NK-92 treated with Interleukin-12 subunit alpha and Interleukin-12 subunit beta, amount 100 ng/mL, for 24 hours (cell line): ENCODE results near the gene TRIM27.
"Not testable (repeated sequence)": the region's sequence is repeated elsewhere in the genome, so short reads cannot be mapped to it uniquely, and the experiment has no call there.

Source experiments
- DNase-seq: peaks from one replicate; lab custom pipeline; 2025; lab: John Stamatoyannopoulos, UW

TRIM27 gene

GRCh38 chr6:28943223-28943556, 19.4 kb upstream of the TRIM27 start:
- no peak for DNase-seq

DNA sequence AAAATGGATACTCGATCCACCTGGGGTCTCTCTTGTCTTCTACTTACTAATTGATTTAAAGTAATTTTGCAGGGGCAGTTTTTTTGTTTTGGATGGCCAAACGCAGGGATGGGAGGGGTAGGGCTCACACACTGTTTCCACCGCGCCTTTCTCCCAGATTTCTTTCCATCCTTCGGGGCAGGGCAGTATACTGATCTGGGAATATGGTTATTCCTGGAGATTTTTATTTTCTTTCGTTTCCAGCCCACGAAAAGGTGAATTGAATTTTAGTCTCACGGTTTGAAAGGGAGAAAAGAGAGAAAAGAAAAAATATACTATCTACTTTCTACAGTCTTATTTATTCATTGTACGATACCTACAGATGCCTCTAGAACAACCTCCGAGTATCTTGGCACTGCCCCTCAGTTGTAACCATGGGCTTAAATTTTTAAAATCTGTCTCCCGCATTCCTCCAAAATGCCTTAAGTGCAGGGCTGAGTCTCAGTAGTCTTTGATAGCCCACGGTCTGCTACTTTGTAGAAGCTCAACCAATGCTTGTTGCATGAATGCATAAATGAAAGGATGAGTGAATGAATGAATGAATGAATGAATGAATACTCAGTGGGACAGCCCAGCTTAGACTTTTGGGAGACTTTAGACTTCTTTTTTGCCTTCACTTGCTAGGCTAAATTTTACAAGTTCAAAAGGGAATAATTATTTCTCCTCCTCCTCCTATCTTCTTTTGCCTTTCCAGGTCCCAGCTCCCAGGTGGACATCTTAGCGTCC, 18.1 kb upstream of the TRIM27 start:
- no peak for DNase-seq

GRCh38 chr6:28940858-28941683, 17.3 kb upstream of the TRIM27 start:
- DNase-seq = peak; percentile 67

DNA sequence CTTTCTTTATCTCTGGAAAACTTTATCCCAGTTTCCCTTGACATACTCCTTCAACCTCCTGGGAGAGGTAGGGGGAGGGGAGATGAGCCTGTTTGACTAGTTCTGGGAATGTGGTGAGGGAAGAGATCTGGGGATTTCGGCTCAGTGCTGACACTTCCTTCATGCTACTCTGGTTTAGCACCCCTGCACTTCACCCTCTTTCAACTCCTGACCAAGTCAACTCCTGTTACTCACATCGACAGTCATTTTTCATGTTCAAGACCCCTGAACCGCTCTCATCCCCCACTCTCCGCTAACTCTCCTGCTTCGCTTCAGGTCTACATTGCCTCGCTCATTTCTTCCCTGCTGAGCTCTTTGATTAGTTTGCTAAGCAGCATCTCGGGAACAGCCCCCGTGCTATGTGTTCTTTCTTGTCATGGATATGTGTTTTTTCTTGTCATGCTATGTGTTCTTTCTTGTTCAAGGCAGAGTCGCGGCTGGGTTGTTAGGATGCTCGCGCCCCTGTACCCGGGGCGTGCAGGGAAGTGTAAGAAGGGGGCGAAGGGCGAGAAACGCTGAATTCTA, 16.6 kb upstream of the TRIM27 start:
- DNase-seq = peak; percentile 22

- DNase-seq = no peak
Measured at GRCh38 chr6:28933069-28933468, 9.3 kb upstream of the TRIM27 start.

DNA sequence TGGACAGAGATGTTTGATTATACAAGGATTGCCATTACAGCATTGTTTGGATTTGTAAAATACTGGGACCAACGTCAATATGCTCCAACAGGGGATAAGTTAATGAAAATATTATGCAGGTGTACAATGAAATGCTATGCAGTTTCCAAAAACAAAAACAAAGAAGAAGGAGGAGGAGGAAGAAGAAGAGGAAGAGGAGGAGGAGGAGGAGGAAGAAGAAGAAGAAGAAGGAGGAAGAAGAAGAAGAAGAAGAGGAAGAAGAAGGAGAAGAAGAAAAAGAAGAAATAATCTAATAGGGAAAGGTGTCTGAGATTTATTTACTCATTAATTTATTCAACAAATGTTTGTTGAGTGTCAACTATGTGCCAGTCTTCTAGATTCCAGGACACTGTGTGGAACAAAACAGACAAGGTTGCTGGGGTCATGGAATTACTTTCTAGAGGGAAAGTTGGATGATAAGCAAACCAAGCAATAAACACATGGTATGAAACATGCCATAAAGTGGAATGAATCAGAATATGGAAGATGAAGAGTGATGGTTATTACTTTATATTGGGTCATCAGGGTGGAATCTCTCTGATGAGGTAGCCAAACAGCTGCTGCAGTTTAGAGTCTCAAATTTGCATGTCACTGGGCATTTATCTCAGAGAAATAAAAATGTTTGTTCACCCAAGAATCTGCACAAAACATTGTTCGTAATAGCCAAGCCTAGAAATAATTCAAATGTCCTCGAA, 6.3 kb upstream of the TRIM27 start:
- DNase-seq = no peak

DNA sequence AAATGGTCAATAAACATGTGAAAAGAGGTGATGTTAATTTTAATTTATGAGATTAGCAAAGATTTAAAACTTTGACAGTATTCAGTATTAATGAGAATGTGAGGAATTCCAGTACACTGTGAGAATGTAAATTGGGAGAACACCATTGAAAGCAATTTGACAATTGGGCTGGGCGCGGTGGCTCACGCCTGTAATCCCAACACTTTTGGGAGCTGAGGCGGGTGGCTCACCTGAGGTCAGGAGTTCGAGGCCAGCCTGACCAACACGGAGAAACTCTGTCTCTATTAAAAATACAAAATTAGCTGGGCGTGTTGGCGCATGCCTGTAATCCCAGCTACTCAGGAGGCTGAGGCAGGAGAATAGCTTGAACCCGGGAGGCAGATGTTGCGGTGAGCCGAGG, 5.6 kb upstream of the TRIM27 start:
- DNase-seq = not testable (repeated sequence)

DNA sequence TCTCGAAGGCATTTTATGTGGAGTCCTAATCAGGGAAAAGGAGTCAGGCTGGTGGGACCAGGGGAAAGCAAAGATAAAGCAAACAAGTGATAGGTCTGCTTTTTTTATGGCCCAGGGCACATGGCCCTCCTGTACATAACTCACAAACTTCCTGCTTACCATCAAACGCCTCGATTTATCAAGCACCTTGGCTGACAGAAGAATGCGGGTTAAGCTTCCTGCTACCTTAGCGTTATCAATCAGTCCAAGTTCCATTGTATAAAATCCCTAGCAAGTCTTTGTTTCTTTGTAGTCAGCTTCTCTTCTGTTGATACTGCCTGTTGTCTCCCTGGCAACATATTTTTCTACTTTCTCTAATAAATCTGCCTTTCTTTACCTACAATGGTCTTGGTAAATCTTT, 4.1 kb upstream of the TRIM27 start:
- no peak for DNase-seq

- peak; percentile 59 for DNase-seq
Measured at GRCh38 chr6:28922821-28923317, 916 bp downstream of the TRIM27 start.

GRCh38 chr6:28922004-28922820, 1.6 kb downstream of the TRIM27 start:
- DNase-seq = peak; percentile 32

DNA sequence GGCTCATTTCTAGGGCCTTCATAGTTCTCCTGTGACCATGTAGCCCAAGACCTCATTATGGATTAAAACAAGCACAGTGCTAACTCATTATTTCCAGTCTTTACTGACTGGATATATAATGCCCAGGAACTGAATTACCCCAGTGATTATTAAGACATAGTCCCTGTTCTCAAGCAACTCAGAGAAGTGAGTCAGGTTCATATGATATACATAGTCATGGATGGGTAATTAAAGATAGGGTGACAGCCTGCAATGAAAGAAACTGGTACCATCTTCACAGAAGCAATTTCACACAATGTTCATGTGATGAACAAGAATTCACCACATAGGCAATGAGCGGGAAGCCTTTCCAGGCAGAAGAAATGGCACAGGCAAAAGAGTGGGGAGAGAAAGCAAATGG, 3.5 kb downstream of the TRIM27 start:
- DNase-seq = no peak

DNA sequence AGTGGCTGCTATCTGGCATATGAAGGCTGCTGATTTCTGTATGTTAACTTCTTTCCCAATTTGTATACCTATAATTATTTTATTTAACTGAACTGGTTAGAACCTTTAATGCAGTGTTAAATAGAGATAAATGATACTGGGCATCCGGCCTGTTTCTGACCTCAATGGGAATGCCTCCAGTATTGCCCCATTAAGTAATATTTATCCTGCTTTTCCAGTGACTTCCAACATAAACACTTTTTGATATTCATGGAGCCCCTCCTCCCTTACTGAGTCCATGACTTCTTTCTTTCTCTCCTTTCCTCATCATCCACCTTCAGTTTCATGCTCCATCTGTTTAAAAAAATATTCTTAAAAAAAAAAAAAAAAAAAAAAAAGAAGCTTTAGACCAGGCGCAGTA, 8.8 kb downstream of the TRIM27 start:
- no peak for DNase-seq

DNA sequence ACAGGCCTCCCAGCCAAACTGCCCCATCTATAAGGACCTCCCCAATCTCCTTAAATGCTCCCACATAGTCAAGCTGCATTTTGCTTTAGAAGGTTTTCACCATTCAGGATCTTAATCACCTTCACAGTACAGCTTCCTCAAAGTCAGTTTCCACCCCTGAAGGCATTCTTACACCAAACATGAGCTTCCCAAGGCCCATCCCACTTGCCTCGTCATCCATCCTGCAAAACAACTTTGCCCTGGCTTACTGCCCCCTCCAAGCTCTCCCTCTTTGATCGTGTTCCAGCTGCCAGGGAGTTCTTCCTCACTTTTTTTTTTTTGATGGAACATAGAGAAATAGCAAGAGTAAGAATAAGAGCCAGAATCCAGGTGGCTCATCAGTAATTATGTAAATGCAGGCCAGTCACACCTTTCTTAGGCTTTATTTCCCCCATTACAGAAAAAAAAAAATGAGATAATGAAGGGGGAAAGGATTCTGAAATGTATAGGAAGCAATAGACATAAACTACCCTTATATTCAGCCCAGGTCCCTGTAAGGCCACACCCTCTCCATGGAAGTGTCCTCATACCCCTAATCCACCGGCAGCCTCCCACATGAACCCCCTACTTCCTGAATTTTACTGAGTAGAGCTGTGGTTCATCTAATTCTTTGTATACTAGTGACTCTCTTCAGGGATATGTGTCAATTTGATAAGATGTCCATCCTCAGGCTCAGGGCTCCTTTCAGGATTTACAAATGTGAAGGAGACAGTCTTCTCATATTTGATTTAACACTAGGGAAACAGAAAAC, 12.7 kb downstream of the TRIM27 start:
- DNase-seq = no peak

DNA sequence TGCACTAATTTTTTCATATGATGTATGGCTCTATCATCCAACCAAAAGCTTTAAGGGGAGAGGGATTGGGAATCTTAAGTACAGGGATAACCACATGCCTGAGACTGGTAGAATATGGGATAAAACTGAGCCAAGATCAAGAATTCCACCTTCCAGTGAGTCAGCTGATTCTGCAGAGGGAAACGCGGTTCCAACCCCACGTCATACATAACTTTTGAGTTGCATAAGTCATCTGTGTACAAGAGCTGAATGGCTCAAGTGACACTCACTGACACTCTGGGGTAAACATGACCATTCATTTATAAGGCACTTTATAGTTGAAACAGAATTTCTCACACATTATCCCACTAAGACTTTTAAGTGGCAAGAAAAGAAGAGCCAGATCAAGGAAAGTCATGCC, 16.4 kb downstream of the TRIM27 start:
- DNase-seq = no peak

DNA sequence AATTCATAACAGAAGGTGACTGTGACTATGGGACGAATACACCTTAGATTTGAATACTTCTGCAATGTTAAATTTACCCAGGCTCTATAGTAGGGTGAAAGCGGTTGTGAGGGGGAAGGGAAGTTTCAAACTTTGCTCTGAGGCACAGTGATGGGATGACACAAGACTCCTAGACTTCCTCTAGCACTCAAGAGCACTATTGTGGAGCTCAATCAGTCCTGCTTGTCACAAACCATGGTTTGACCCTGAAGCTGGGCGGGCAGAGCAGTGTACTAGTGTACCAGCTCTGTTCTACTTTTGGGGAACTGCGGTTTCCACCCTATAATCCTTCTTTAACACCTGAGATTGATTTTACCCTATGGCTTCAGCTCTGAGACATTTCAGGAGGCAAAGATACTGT, 17.1 kb downstream of the TRIM27 start:
- no peak for DNase-seq

GRCh38 chr6:28903686-28904085, 20.1 kb downstream of the TRIM27 start:
- DNase-seq = no peak

- DNase-seq = no peak
Measured at GRCh38 chr6:28901831-28902230, 22.0 kb downstream of the TRIM27 start.

DNA sequence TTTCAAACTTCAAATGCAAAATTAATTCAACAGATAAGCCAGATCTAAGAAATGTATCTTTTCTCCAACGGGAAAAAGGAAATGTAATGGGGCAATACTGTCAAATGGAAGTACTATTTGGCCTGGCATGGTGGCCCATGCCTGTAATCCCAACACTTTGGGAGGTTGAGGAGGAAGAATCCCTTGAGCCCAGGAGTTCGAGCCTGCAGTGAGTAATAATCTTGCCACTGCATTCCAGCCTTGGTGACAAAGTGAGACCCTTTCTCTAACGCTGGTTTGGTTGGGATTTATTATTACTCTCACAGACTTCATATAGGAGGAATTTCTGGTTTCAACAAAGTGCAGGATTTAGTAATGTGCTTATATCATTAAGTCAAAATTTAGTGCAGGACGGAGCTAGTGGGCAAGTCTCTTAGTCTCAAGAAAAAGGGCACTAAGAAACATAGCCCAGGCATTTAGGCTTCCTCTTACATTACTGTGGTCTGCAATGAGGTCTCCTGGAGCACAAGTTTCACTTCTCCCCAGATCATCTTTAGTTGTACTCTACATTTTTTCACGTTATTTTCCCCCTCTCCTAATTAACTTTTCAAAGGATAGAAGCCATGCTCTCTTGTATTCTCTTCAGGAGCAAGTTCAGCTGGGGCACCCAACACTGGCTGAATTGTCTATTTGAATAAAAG, 23.1 kb downstream of the TRIM27 start:
- no peak for DNase-seq

DNA sequence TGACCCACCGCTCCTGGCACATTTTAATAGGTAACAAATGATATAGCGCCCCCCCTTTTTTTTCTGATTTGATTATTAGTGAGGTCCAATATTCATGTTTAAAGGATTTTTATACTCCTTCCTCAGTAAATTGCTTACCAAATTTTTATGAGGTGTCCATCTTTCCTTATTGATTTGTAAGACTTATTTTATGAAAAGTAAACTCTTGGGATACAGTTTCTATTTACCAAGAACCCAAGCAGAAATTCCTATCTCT, 25.1 kb downstream of the TRIM27 start:
- DNase-seq = no peak

DNA sequence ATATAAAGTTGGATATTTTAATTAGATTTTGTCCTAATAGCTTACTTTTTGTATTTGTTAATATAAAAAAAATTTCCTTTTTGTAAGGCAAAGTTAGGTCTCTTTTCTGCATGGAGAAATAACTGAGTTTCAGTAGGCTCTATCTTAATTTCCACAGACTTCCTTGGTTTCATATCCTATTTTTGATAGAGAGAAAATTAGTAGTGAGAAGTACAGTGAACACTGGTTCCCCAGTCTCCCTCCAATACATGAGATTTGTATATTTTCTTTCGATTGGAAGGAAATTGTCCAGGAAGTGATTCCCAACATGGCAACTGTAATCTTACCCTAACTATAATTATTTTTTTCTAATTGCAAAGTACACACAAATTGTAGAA, 26.4 kb downstream of the TRIM27 start:
- no peak for DNase-seq
